ENCODE measurements around the gene PPP1R2.

- TF ChIP-seq CTCF (IDR thresholded peaks at IDR 0.05) (no peak), POLR2A (IDR thresholded peaks at IDR 0.05) (no peak)
Observed at GRCh38 chr3:195566797-195567196, 23.7 kb upstream of the PPP1R2 start.

All from Peyer's patch (tissue), 4 donors.